ENCODE data around the gene KCNJ5. TPM values are rescaled to one million over a fixed set of nuclear protein-coding genes. Genes with fewer than 3 reads are reported as not detected.
A peak's percentile ranks its signal among the peaks of the same experiment; 100 is the strongest.

KCNJ5 gene
- total RNA-seq, 4 donors from 2014 or later, result 0.69 to 1.1 TPM; not detected in 2

GRCh38 chr11:128904656-128905344 lies 13.6 kb downstream of the KCNJ5 start:
- H3K4me1 ChIP-seq, result no peaks in the 10 kb centered on the region
- TF ChIP-seq CTCF (IDR thresholded peaks at IDR 0.05) (no peak), POLR2A (IDR thresholded peaks at IDR 0.05) (no peak)
- H3K36me3 ChIP-seq, result no peaks in the 10 kb centered on the region
- no peak for DNase-seq
- peak overlapping the region in 1 of 2 donors; percentile 51 for H3K27ac ChIP-seq
- H3K27me3 ChIP-seq, result no peaks in the 10 kb centered on the region
- intact Hi-C loops (cut with DNase I; ENCODE audit: low total_unique reads), result no loop called here
- no peaks in the 10 kb centered on the region for H3K9me3 ChIP-seq
- H3K4me3 ChIP-seq, result peak overlapping the region; percentile 44 to 50

- Histone ChIP-seq H3K4me1 (no peaks in the 10 kb centered on the region), H3K36me3 (no peaks in the 10 kb centered on the region), H3K9me3 (no peaks in the 10 kb centered on the region), H3K27me3 (no peaks in the 10 kb centered on the region), H3K4me3 (peak overlapping the region; percentile 44 to 50), H3K27ac (peak overlapping the region in 1 of 2 donors; percentile 51)
- intact Hi-C loops (cut with DNase I; ENCODE audit: low total_unique reads), result no loop called here
- TF ChIP-seq CTCF (IDR thresholded peaks at IDR 0.05) (peak in 1 of 4 experiments; percentile 25), POLR2A (IDR thresholded peaks at IDR 0.05) (no peak)
- peak in 1 of 2 donors; percentile 27 for DNase-seq
These were observed 14.4 kb downstream of the KCNJ5 start for GRCh38 chr11:128905345-128906184.

DNA sequence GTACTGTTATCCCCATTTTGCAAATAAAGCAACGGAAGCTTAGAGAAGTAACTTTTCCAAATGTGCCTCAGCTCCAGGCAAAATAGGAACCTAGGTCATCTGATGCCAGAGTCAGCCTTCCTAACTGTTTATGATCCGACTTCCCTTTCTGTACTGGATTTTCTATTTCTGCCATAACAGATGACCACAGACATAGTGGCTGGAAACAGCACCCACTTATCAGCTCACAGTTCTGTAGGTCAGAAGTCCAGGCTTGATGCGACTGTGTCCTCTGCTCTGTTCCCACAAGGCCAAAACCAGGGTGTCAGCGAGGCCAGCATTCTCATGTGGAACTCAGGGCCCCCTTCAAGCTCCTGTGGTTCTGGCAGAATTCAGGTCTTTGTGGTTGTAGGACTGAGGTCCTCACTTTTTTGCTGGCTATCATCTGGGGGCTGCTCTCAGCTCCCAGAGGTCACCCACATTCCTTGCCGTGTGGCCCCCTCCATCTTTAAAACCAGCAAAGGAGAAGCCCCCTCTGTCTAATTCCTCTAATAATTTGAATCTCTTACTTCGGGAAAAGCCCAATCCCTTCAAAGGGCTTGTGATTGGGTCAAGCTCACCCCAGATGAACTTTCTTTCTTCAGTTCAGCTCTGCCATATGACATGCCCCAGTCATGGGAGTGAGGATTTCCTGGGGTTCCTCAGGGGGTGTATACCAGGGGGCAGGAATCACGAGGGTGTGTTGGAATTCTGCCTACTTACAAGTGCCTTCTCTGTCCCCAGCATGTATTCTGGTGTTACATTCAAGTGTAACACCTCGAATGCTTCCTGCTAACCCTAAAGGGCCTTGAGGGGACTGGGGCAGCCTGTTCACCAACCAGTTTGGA lies 15.3 kb downstream of the KCNJ5 start:
- intact Hi-C loops (cut with DNase I; ENCODE audit: low total_unique reads), result no loop called here
- Histone ChIP-seq H3K4me3 (peak overlapping the region in 1 of 2 donors; percentile 44), H3K9me3 (no peaks in the 10 kb centered on the region), H3K27me3 (no peaks in the 10 kb centered on the region), H3K4me1 (no peaks in the 10 kb centered on the region), H3K27ac (no peak overlapping the region), H3K36me3 (no peaks in the 10 kb centered on the region)
- no peak for TF ChIP-seq POLR2A (IDR thresholded peaks at IDR 0.05)
- no peak for DNase-seq

- DNase-seq, result no peak
- Histone ChIP-seq H3K27me3 (no peaks in the 10 kb centered on the region), H3K36me3 (no peaks in the 10 kb centered on the region), H3K27ac (no peak overlapping the region), H3K9me3 (no peaks in the 10 kb centered on the region), H3K4me1 (no peaks in the 10 kb centered on the region), H3K4me3 (no peak overlapping the region)
- intact Hi-C loops (cut with DNase I; ENCODE audit: low total_unique reads), result no loop called here
- TF ChIP-seq CTCF (IDR thresholded peaks at IDR 0.05) (no peak), POLR2A (IDR thresholded peaks at IDR 0.05) (no peak)
These were observed 16.4 kb downstream of the KCNJ5 start for GRCh38 chr11:128907585-128907984.

DNA sequence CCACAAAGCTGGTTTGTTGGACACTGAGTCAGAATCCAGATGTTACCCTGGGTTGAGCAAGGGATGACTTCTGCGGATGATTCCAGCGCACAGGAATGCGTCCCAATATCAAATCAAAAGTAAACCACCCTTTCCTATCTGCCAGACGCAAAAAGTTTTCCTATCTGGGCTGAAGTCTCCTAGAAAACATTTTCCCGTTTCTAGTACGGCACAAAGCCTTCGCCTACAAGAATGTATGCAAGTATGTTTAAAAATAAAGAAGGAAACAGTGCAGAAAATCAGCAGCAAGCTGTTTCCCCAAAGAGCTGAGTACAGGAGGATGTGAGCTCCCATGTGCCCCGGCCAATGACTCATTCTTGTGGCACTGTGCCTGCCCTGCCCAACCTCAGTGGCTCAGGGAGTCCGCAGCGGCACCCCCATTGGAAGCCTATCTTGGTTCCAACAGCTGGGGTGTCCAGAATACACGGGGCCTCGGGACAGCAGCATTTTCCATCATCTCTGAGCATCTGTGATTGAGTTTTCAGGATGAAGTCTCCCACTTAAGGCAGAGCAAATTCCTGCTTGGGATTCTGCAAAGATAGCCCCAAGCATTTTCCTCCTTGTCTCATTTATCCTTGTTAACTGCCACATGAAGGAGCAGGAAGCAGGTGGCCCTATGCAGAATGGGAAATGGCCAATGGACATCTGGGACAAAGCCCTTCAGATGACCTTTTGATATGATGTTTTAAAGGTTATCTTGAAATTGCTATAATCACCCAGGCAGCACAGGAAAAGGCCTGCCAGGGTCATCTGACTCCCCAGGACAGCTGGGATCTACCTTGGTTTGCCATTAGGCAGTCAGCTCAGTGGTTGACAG lies 17.5 kb downstream of the KCNJ5 start:
- intact Hi-C loops (cut with DNase I; ENCODE audit: low total_unique reads), result no loop called here

More for the DNA sequence above, 17.5 kb downstream of the KCNJ5 start:
- no peaks in the 10 kb centered on the region for H3K27me3 ChIP-seq
- no peak overlapping the region for H3K4me3 ChIP-seq
- no peaks in the 10 kb centered on the region for H3K4me1 ChIP-seq
- no peaks in the 10 kb centered on the region for H3K9me3 ChIP-seq
- no peaks in the 10 kb centered on the region for H3K36me3 ChIP-seq
- DNase-seq, result peak; percentile 33 to 36
- TF ChIP-seq POLR2A (IDR thresholded peaks at IDR 0.05) (no peak), CTCF (IDR thresholded peaks at IDR 0.05) (no peak)
- H3K27ac ChIP-seq, result no peak overlapping the region

Measured in uterus (tissue), 4 donors.